ENCODE measurements around the gene OR51G2. TPM values are rescaled to one million over a fixed set of nuclear protein-coding genes. Genes with fewer than 3 reads are reported as not detected.

The OR51G2 gene
- total RNA-seq, 1 experiment from 2014 or later, result not detected

- TF ChIP-seq ARID4B (CRISPR knock-in tag; IDR thresholded peaks at IDR 0.05; ENCODE audit: borderline replicate concordance), result no peak
- no peak for TF ChIP-seq TEAD4 (CRISPR knock-in tag; IDR thresholded peaks at IDR 0.05)
- no peak for TF ChIP-seq E2F1 (CRISPR knock-in tag; IDR thresholded peaks at IDR 0.05)
Observed at GRCh38 chr11:4924239-4924638, 5.1 kb upstream of the OR51G2 start, which contains the start of gene OR51G1 (continued).

DNA sequence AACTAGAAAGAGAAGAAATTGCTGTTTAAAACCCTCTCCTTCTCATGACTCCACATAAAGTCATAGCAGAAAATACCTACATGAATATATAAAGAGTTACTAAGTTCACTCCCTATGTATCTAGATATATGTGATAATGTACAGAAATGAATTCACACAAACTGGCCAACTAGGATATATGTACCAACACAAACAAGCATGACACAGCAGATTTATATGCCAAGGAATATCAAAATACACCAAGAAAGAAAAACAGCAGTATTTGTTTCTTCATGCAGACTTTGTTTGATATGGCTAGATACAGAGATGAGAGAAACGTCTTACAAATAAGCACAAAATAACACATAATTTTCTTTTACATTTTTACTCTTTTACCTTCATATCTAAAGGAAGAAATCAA is 3.2 kb upstream of the OR51G2 start:
- H3K4me1 Mint-ChIP-seq, result no peaks in the 10 kb centered on the region
- ChIA-PET POLR2A (no interaction called here), CTCF (no interaction called here)
- DNase-seq (ENCODE audit: low spot score) (no peak), ATAC-seq (no peak)
- H3K4me3 Mint-ChIP-seq, result no peak overlapping the region
- no peaks in the 10 kb centered on the region; the same call in 1 of the 2 replicates for H3K27me3 Mint-ChIP-seq (ENCODE audit: low read depth)
- no peaks in the 10 kb centered on the region for H3K9me3 Mint-ChIP-seq
- no peaks in the 10 kb centered on the region for H3K36me3 Mint-ChIP-seq
- H3K27ac Mint-ChIP-seq, result no peak overlapping the region
- no peak for TF ChIP-seq ERG (CRISPR knock-in tag; IDR thresholded peaks at IDR 0.05)
- TF ChIP-seq, protein P1, sequence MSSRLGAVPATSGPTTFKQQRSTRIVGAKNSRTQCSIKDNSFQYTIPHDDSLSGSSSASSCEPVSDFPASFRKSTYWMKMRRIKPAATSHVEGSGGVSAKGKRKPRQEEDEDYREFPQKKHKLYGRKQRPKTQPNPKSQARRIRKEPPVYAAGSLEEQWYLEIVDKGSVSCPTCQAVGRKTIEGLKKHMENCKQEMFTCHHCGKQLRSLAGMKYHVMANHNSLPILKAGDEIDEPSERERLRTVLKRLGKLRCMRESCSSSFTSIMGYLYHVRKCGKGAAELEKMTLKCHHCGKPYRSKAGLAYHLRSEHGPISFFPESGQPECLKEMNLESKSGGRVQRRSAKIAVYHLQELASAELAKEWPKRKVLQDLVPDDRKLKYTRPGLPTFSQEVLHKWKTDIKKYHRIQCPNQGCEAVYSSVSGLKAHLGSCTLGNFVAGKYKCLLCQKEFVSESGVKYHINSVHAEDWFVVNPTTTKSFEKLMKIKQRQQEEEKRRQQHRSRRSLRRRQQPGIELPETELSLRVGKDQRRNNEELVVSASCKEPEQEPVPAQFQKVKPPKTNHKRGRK (CRISPR knock-in tag; IDR thresholded peaks at IDR 0.05; ENCODE audit: borderline replicate concordance), result no peak

GRCh38 chr11:4921796-4922195 is 2.6 kb upstream of the OR51G2 start:
- ChIA-PET CTCF (no interaction called here), POLR2A (no interaction called here)
- no peaks in the 10 kb centered on the region; the same call in 1 of the 2 replicates for H3K27me3 Mint-ChIP-seq (ENCODE audit: low read depth)
- no peak overlapping the region for H3K4me3 Mint-ChIP-seq
- ATAC-seq (no peak), DNase-seq (ENCODE audit: low spot score) (no peak)
- no peak overlapping the region for H3K27ac Mint-ChIP-seq
- no peaks in the 10 kb centered on the region for H3K4me1 Mint-ChIP-seq
- no peaks in the 10 kb centered on the region for H3K9me3 Mint-ChIP-seq
- no peaks in the 10 kb centered on the region for H3K36me3 Mint-ChIP-seq
- TF ChIP-seq ZNF425 (CRISPR knock-in tag; conservative IDR thresholded peaks at IDR 0.05) (no peak), RORB (CRISPR knock-in tag; IDR thresholded peaks at IDR 0.05) (no peak), ETV6 (CRISPR knock-in tag; IDR thresholded peaks at IDR 0.05) (no peak), ZNF219 (CRISPR knock-in tag; IDR thresholded peaks at IDR 0.05; ENCODE audit: borderline replicate concordance) (no peak), E2F5 (CRISPR knock-in tag; IDR thresholded peaks at IDR 0.05) (no peak), ARID4B (CRISPR knock-in tag; IDR thresholded peaks at IDR 0.05; ENCODE audit: borderline replicate concordance) (no peak), EMX1 (CRISPR knock-in tag; IDR thresholded peaks at IDR 0.05) (no peak), FOXK1 (CRISPR knock-in tag; IDR thresholded peaks at IDR 0.05) (no peak), FOXJ3 (CRISPR knock-in tag; IDR thresholded peaks at IDR 0.05; ENCODE audit: borderline replicate concordance) (no peak)
- TF ChIP-seq, protein P2, sequence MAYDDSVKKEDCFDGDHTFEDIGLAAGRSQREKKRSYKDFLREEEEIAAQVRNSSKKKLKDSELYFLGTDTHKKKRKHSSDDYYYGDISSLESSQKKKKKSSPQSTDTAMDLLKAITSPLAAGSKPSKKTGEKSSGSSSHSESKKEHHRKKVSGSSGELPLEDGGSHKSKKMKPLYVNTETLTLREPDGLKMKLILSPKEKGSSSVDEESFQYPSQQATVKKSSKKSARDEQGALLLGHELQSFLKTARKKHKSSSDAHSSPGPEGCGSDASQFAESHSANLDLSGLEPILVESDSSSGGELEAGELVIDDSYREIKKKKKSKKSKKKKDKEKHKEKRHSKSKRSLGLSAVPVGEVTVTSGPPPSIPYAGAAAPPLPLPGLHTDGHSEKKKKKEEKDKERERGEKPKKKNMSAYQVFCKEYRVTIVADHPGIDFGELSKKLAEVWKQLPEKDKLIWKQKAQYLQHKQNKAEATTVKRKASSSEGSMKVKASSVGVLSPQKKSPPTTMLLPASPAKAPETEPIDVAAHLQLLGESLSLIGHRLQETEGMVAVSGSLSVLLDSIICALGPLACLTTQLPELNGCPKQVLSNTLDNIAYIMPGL (CRISPR knock-in tag; IDR thresholded peaks at IDR 0.05), result no peak

All from WTC11 (cell line).